IMR-90 (cell line): ENCODE results near the gene CHRNG. TPM values are rescaled to one million over a fixed set of nuclear protein-coding genes. Genes with fewer than 3 reads are reported as not detected.

Experiments used
- ATAC-seq: fragments of 200-7000 bp; cut with Tn5 transposase; 2 replicates; pipeline ENCODE4 v1.9.1; 2020; ENCODE audit warnings: low read depth, mild to moderate bottlenecking, moderate library complexity
- BruUV-seq: library from RNA; stranded (reverse); fragments of 400-500 nt; replicated peaks from 2 replicates; lab custom pipeline; 2021; lab: Mats Ljungman, UMichigan
- CTCF ChIA-PET: fragments of 300-600 bp; formaldehyde crosslinking; extraction: SDS; loops from one replicate; lab custom pipeline; 2021; ENCODE audit warnings: antibody characterized with exemption; lab: Yijun Ruan, JAX
- POLR2A ChIA-PET: fragments of 300-600 bp; sonication (Branson Sonifier 250); formaldehyde crosslinking; loops from one replicate; lab custom pipeline; 2022; ENCODE audit warnings: antibody characterized with exemption; ENCODE audit not compliant: unreplicated experiment; lab: Charles Lee
- DNase-seq: peaks from one replicate; pipeline ENCODE4 v3.0.0; 2013
- H2AFZ ChIP-seq: replicated peaks from 2 replicates; pipeline ENCODE3; 2013; ENCODE audit warnings: low read length, mild to moderate bottlenecking; ENCODE audit not compliant: poor library complexity
- H2AK5ac ChIP-seq: 2 replicates; pipeline ENCODE4 v1.6.1; 2013; ENCODE audit warnings: low read depth, low read length, inconsistent platforms
- H2AK9ac ChIP-seq: replicated peaks from 2 replicates; pipeline ENCODE3; 2013; ENCODE audit warnings: mild to moderate bottlenecking, low read depth, low read length, moderate library complexity; ENCODE audit not compliant: poor library complexity
- H2BK120ac ChIP-seq: 2 replicates; pipeline ENCODE4 v1.6.1; 2013; ENCODE audit warnings: low read depth, low read length, inconsistent platforms
- H2BK15ac ChIP-seq: 3 replicates; pipeline ENCODE4 v1.6.1; 2013; ENCODE audit warnings: low read depth, low read length, inconsistent platforms
- H2BK20ac ChIP-seq: 2 replicates; pipeline ENCODE4 v1.6.1; 2013; ENCODE audit warnings: low read depth, mild to moderate bottlenecking, inconsistent platforms, low read length, moderate library complexity
- H2BK5ac ChIP-seq: 2 replicates; pipeline ENCODE4 v1.6.1; 2013; ENCODE audit warnings: mild to moderate bottlenecking, low read depth, low read length, inconsistent platforms; ENCODE audit not compliant: poor library complexity, severe bottlenecking
- H3K14ac ChIP-seq: replicated peaks from 2 replicates; pipeline ENCODE4 v1.6.1; 2013; ENCODE audit warnings: low read depth, low read length, inconsistent platforms
- H3K18ac ChIP-seq: 2 replicates; pipeline ENCODE4 v1.6.1; 2013; ENCODE audit warnings: low read depth, low read length, control low read depth
- H3K23ac ChIP-seq: 2 replicates; pipeline ENCODE4 v1.6.1; 2013; ENCODE audit warnings: low read depth, low read length, inconsistent platforms
- H3K27ac ChIP-seq: 2 replicates; pipeline ENCODE4 v1.5.1; 2013; ENCODE audit warnings: mild to moderate bottlenecking, control low read depth, low read length; ENCODE audit not compliant: insufficient read depth
- H3K27me3 ChIP-seq: 2 replicates; pipeline ENCODE4 v1.6.1; 2013; ENCODE audit warnings: low read length; ENCODE audit not compliant: control insufficient read depth, insufficient read depth
- H3K36me3 ChIP-seq: 2 replicates; pipeline ENCODE4 v1.6.1; 2013; ENCODE audit warnings: low read length, mixed read lengths; ENCODE audit not compliant: control insufficient read depth, insufficient read depth
- H3K4ac ChIP-seq: 2 replicates; pipeline ENCODE4 v1.6.1; 2013; ENCODE audit warnings: low read depth, low read length, inconsistent platforms
- H3K4me1 ChIP-seq: 2 replicates; pipeline ENCODE4 v1.6.1; 2013; ENCODE audit warnings: low read length, mixed read lengths; ENCODE audit not compliant: control insufficient read depth, insufficient read depth
- H3K4me2 ChIP-seq: 2 replicates; pipeline ENCODE4 v1.6.1; 2013; ENCODE audit warnings: low read depth, mild to moderate bottlenecking, control low read depth, low read length, moderate library complexity
- H3K4me3 ChIP-seq: 2 replicates; pipeline ENCODE4 v1.5.1; 2013; ENCODE audit warnings: low read depth, mild to moderate bottlenecking, control low read depth, low read length, moderate library complexity; ENCODE audit not compliant: insufficient read depth
- H3K56ac ChIP-seq: 2 replicates; pipeline ENCODE4 v1.6.1; 2013; ENCODE audit warnings: low read length, inconsistent platforms; ENCODE audit not compliant: insufficient read depth; ENCODE audit errors: extremely low read depth
- H3K79me1 ChIP-seq, 2 experiments: 2 replicates each; pipeline ENCODE4 v1.6.1; 2013; ENCODE audit warnings: low read length in 2 of 2, inconsistent platforms in 1 of 2, low read depth in 1 of 2
- H3K9ac ChIP-seq: 2 replicates; pipeline ENCODE4 v1.6.1; 2013; ENCODE audit warnings: low read depth, low read length, control low read depth
- H3K9me1 ChIP-seq: 2 replicates; pipeline ENCODE4 v1.6.1; 2013; ENCODE audit warnings: low read length, inconsistent platforms; ENCODE audit not compliant: insufficient read depth
- H3K9me3 ChIP-seq: 2 replicates; pipeline ENCODE4 v1.6.1; 2013; ENCODE audit warnings: low read length; ENCODE audit not compliant: control insufficient read depth, insufficient read depth
- H4K20me1 ChIP-seq: 2 replicates; pipeline ENCODE4 v1.6.1; 2013; ENCODE audit warnings: low read length, inconsistent platforms; ENCODE audit not compliant: insufficient read depth
- H4K5ac ChIP-seq: 2 replicates; pipeline ENCODE4 v1.6.1; 2013; ENCODE audit warnings: mild to moderate bottlenecking, low read depth, low read length, control low read depth
- H4K8ac ChIP-seq, 2 experiments: 2 replicates each; pipeline ENCODE4 v1.6.1; 2013; ENCODE audit warnings: low read depth in 2 of 2, low read length in 2 of 2, control low read depth in 1 of 2, inconsistent platforms in 1 of 2
- H4K91ac ChIP-seq: 2 replicates; pipeline ENCODE4 v1.6.1; 2013; ENCODE audit warnings: low read depth, low read length, inconsistent platforms; ENCODE audit not compliant: insufficient read depth
- BHLHE40 ChIP-seq: fragments of 150-350 bp; IDR thresholded peaks from 2 replicates; pipeline ENCODE4 v1.6.1; 2016; ENCODE audit warnings: mild to moderate bottlenecking, low read depth, low read length
- CEBPB ChIP-seq: IDR thresholded peaks from 2 replicates; pipeline ENCODE4 v1.6.1; 2012; ENCODE audit warnings: low read depth, low read length, improper control_type of control experiment
- CHD1 ChIP-seq: IDR thresholded peaks from 2 replicates; pipeline ENCODE4 v1.6.1; 2012; ENCODE audit warnings: low read depth, low read length, improper control_type of control experiment
- FOS ChIP-seq: fragments of 150-350 bp; IDR thresholded peaks from 2 replicates; pipeline ENCODE4 v1.6.1; 2016; ENCODE audit warnings: low read depth, low read length
- MAFK ChIP-seq: IDR thresholded peaks from 2 replicates; pipeline ENCODE4 v1.6.1; 2012; ENCODE audit warnings: low read depth, low read length, improper control_type of control experiment
- MAZ ChIP-seq: IDR thresholded peaks from 2 replicates; pipeline ENCODE4 v1.6.1; 2012; ENCODE audit warnings: low read depth, mild to moderate bottlenecking, low read length, improper control_type of control experiment, moderate library complexity, borderline replicate concordance
- MXI1 ChIP-seq: IDR thresholded peaks from 2 replicates; pipeline ENCODE4 v1.6.1; 2012; ENCODE audit warnings: low read depth, mild to moderate bottlenecking, low read length, moderate library complexity, borderline replicate concordance
- NFE2L2 ChIP-seq: fragments of 150-350 bp; IDR thresholded peaks from 2 replicates; pipeline ENCODE4 v1.6.1; 2016; ENCODE audit warnings: low read depth, mild to moderate bottlenecking, low read length
- POLR2A ChIP-seq: IDR thresholded peaks from 2 replicates; pipeline ENCODE4 v1.6.1; 2012; ENCODE audit warnings: mild to moderate bottlenecking, low read depth, low read length
- RAD21 ChIP-seq: IDR thresholded peaks from 2 replicates; pipeline ENCODE4 v1.6.1; 2012; ENCODE audit warnings: low read length, improper control_type of control experiment
- RCOR1 ChIP-seq: IDR thresholded peaks from 2 replicates; pipeline ENCODE4 v1.6.1; 2012; ENCODE audit warnings: mild to moderate bottlenecking, low read length, improper control_type of control experiment; ENCODE audit not compliant: insufficient replicate concordance
- RFX5 ChIP-seq: IDR thresholded peaks from 2 replicates; pipeline ENCODE4 v1.8.0; 2012; ENCODE audit warnings: low read depth, mild to moderate bottlenecking, low read length, moderate library complexity
- SMC3 ChIP-seq: fragments of 150-350 bp; IDR thresholded peaks from 2 replicates; pipeline ENCODE4 v1.6.1; 2016; ENCODE audit warnings: low read depth, mild to moderate bottlenecking, antibody characterized with exemption, low read length, moderate library complexity
- WGBS, 2 experiments: methylation state at CpG; one replicate each; pipeline versions ENCODE4 v1.1.5 to v1.1.7; 2013; ENCODE audit warnings: missing lambda C conversion rate in 2 of 2; ENCODE audit not compliant: insufficient read length in 1 of 2; ENCODE audit errors: extremely low coverage in 2 of 2; 5-methylcytosine and 5-hydroxymethylcytosine counted together
- dilution Hi-C: fragments of 300-500 bp; cut with HindIII; formaldehyde crosslinking; loops from one replicate; pipeline ENCODE4 v1.14.3; 2018; ENCODE audit warnings: low sequenced_read_pairs; ENCODE audit not compliant: unreplicated experiment
- in situ Hi-C: fragments of 300-500 bp; cut with MboI; formaldehyde crosslinking; loops from 3 replicates; pipeline ENCODE4 v1.14.3; 2019; ENCODE audit warnings: low sequenced_read_pairs, inconsistent platforms, mixed read lengths
- intact Hi-C: fragments of 100-400 bp; cut with micrococcal nuclease; formaldehyde crosslinking; loops from 2 replicates; pipeline ENCODE4 v1.10.0; 2022
- polyA plus RNA-seq, 3 experiments: library from polyadenylated mRNA; depleted of rRNA; stranded (reverse); fragments of >200 nt; gene quantifications; 2 replicates each; pipeline ENCODE4 v1.2.3, GENCODE V29; 2012; ENCODE audit warnings: low replicate concordance in 1 of 3
- total RNA-seq: library from RNA; depleted of rRNA; stranded (reverse); fragments of >200 nt; gene quantifications from 2 replicates; pipeline ENCODE4 v1.2.3, GENCODE V29; 2012
- TF ChIP-seq, protein P1 (sequence below): fragments of 150-350 bp; IDR thresholded peaks from 2 replicates; pipeline ENCODE4 v1.6.1; 2017; ENCODE audit warnings: mild to moderate bottlenecking, antibody characterized with exemption, low read length, low read depth
- TF ChIP-seq, protein P2 (sequence below): conservative IDR thresholded peaks from 2 replicates; pipeline ENCODE4 v1.5.1; 2012; ENCODE audit warnings: mild to moderate bottlenecking, low read depth, low read length, improper control_type of control experiment
- TF ChIP-seq, protein P3 (sequence below): fragments of 150-350 bp; IDR thresholded peaks from 2 replicates; pipeline ENCODE4 v1.6.1; 2016; ENCODE audit warnings: low read depth, mild to moderate bottlenecking, low read length, moderate library complexity, borderline replicate concordance

Gene CHRNG
- total and polyA plus RNA-seq, 2 of the 4 experiments (the other 2 are of a cell fraction): not detected

DNA sequence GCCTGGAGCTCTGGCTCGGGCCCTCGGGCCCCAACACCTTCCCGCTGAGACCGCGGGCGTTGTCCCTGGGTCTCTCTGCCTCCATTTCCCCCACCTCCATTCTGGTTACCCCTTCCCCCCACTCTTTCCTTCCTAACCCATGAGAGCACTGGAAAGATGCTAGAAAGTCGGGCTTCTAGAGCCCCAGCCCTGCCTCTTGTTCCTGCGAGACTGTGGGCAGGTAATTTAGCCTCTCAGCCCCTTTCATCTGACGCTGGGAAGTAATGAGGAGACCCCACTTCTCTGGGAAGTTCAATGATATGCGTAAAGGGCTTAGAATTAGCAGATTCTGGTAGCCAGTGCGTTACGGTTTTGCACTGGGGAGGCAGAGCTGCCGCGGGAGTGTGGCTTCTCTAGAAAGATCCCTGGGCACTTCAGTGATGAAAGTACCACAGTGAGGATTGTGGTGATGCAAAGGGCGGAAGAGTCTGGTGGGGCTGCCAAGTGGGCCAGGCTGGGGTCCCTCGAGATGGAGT, 35.6 kb upstream of the CHRNG start:
- 60% methylated on average over 1 of the region's 16 CpGs; no CpG with 5 or more reads in 1 of the 2 experiments for WGBS, 2 experiments
- no peak overlapping the region for H2BK5ac ChIP-seq
- no peak overlapping the region for H4K8ac ChIP-seq
- H4K5ac ChIP-seq: no peak overlapping the region
- ChIA-PET POLR2A (no interaction called here), CTCF (no interaction called here)
- H3K56ac ChIP-seq: no peak overlapping the region
- H3K4ac ChIP-seq: no peak overlapping the region
- H4K20me1 ChIP-seq: no peaks in the 10 kb centered on the region
- no peak for ATAC-seq
- no TSS peak for BruUV-seq
- H3K36me3 ChIP-seq: no peaks in the 10 kb centered on the region
- TF ChIP-seq RAD21: no peak
- TF ChIP-seq NFE2L2: no peak
- TF ChIP-seq MAFK: no peak
- TF ChIP-seq, protein P1, sequence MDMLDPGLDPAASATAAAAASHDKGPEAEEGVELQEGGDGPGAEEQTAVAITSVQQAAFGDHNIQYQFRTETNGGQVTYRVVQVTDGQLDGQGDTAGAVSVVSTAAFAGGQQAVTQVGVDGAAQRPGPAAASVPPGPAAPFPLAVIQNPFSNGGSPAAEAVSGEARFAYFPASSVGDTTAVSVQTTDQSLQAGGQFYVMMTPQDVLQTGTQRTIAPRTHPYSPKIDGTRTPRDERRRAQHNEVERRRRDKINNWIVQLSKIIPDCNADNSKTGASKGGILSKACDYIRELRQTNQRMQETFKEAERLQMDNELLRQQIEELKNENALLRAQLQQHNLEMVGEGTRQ: no peak
- TF ChIP-seq RFX5: no peak
- no peak for TF ChIP-seq SMC3
- TF ChIP-seq, protein P2, sequence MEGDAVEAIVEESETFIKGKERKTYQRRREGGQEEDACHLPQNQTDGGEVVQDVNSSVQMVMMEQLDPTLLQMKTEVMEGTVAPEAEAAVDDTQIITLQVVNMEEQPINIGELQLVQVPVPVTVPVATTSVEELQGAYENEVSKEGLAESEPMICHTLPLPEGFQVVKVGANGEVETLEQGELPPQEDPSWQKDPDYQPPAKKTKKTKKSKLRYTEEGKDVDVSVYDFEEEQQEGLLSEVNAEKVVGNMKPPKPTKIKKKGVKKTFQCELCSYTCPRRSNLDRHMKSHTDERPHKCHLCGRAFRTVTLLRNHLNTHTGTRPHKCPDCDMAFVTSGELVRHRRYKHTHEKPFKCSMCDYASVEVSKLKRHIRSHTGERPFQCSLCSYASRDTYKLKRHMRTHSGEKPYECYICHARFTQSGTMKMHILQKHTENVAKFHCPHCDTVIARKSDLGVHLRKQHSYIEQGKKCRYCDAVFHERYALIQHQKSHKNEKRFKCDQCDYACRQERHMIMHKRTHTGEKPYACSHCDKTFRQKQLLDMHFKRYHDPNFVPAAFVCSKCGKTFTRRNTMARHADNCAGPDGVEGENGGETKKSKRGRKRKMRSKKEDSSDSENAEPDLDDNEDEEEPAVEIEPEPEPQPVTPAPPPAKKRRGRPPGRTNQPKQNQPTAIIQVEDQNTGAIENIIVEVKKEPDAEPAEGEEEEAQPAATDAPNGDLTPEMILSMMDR: no peak
- no peak for TF ChIP-seq CEBPB
- TF ChIP-seq, protein P3, sequence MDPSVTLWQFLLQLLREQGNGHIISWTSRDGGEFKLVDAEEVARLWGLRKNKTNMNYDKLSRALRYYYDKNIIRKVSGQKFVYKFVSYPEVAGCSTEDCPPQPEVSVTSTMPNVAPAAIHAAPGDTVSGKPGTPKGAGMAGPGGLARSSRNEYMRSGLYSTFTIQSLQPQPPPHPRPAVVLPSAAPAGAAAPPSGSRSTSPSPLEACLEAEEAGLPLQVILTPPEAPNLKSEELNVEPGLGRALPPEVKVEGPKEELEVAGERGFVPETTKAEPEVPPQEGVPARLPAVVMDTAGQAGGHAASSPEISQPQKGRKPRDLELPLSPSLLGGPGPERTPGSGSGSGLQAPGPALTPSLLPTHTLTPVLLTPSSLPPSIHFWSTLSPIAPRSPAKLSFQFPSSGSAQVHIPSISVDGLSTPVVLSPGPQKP: no peak
- TF ChIP-seq POLR2A: no peak
- no peak for TF ChIP-seq CHD1
- no peak for TF ChIP-seq RCOR1
- TF ChIP-seq FOS: no peak
- TF ChIP-seq BHLHE40: no peak
- TF ChIP-seq MAZ: no peak
- TF ChIP-seq MXI1: no peak
- no peak overlapping the region for H2AK9ac ChIP-seq
- H3K4me1 ChIP-seq: no peaks in the 10 kb centered on the region
- no peaks in the 10 kb centered on the region for H3K79me1 ChIP-seq
- no peak overlapping the region for H2BK20ac ChIP-seq
- H3K23ac ChIP-seq: no peak overlapping the region
- in situ Hi-C loops (no loop called here), dilution Hi-C loops (no loop called here), intact Hi-C loops (loop anchor here (10.0 kb wide), 1 partner anchor 599 kb away; no protein-coding TSS in a partner anchor)
- H3K9me3 ChIP-seq: no peaks in the 10 kb centered on the region
- no peak overlapping the region for H2BK120ac ChIP-seq
- peak overlapping the region; percentile 33 for H2AFZ ChIP-seq
- H3K14ac ChIP-seq: no peak overlapping the region
- no peak overlapping the region for H2BK15ac ChIP-seq
- no peak overlapping the region for H3K27ac ChIP-seq
- H3K4me2 ChIP-seq: no peak overlapping the region
- no peak overlapping the region for H3K18ac ChIP-seq
- H4K91ac ChIP-seq: no peak overlapping the region
- no peaks in the 10 kb centered on the region for H3K9me1 ChIP-seq
- no peak overlapping the region for H3K4me3 ChIP-seq
- peaks cover 68% of the 10 kb centered on the region for H3K27me3 ChIP-seq
- DNase-seq: no peak
- no peak overlapping the region for H3K9ac ChIP-seq
- H2AK5ac ChIP-seq: no peak overlapping the region
